OCI-LY1 (cell line): ENCODE data around the gene TSC22D4.

Source experiments
- CTCF ChIP-seq: fragments of 200-600 bp; sonication (generic), shearing (Covaris generic); IDR thresholded peaks from 2 replicates; pipeline ENCODE4 v1.5.1; 2017; ENCODE audit warnings: mild to moderate bottlenecking, antibody characterized with exemption, low read length, moderate library complexity, mixed read lengths
- EZH2 ChIP-seq: fragments of 200-600 bp; sonication (generic), shearing (Covaris generic); IDR thresholded peaks from 2 replicates; pipeline ENCODE4 v1.8.0; 2017; ENCODE audit warnings: borderline replicate concordance, mixed run types, mild to moderate bottlenecking, antibody characterized with exemption, low read length, moderate library complexity, mixed read lengths

- TF ChIP-seq CTCF (no peak), EZH2 (no peak)
Measured at GRCh38 chr7:100443096-100443840, 35.7 kb downstream of the TSC22D4 start.
